Astrocyte (in vitro differentiated cells and primary cell): Measurements from ENCODE around the gene CHST10. TPM values are rescaled to one million over a fixed set of nuclear protein-coding genes. Genes with fewer than 3 reads are reported as not detected.

Experiments
- DNase-seq: peaks from one replicate; pipeline ENCODE4 v3.0.0-alpha.2; 2010; ENCODE audit warnings: low read depth
- FAIRE-seq: peaks from 2 replicates; lab custom pipeline; 2011; peaks lifted over from hg19 to GRCh38; lab: Jason Lieb, UNC
- H2AFZ ChIP-seq: 2 replicates; pipeline ENCODE4 v1.6.0; 2012; ENCODE audit warnings: low read depth, low read length, inconsistent platforms
- H3K27ac ChIP-seq: 2 replicates; pipeline ENCODE4 v1.5.1; 2011; ENCODE audit warnings: low read depth, low read length, inconsistent platforms
- H3K27me3 ChIP-seq: 2 replicates; pipeline ENCODE4 v1.6.0; 2011; ENCODE audit warnings: low read length, inconsistent platforms; ENCODE audit not compliant: insufficient read depth
- H3K36me3 ChIP-seq: 2 replicates; pipeline ENCODE4 v1.5.1; 2011; ENCODE audit warnings: low read length, inconsistent platforms; ENCODE audit not compliant: insufficient read depth
- H3K4me1 ChIP-seq: 2 replicates; pipeline ENCODE4 v1.5.1; 2011; ENCODE audit warnings: low read length, inconsistent platforms; ENCODE audit not compliant: insufficient read depth
- H3K4me2 ChIP-seq: 2 replicates; pipeline ENCODE4 v1.6.0; 2012; ENCODE audit warnings: low read length, inconsistent platforms
- H3K4me3 ChIP-seq: 2 replicates; pipeline ENCODE4 v1.5.1; 2011; ENCODE audit warnings: low read depth, mild to moderate bottlenecking, low read length, inconsistent platforms; ENCODE audit not compliant: insufficient read depth
- H3K79me2 ChIP-seq: 2 replicates; pipeline ENCODE4 v1.6.0; 2012; ENCODE audit warnings: mild to moderate bottlenecking, low read length, inconsistent platforms; ENCODE audit not compliant: insufficient read depth
- H3K9ac ChIP-seq: 2 replicates; pipeline ENCODE4 v1.6.0; 2012; ENCODE audit warnings: mild to moderate bottlenecking, low read length, inconsistent platforms
- H3K9me3 ChIP-seq: 2 replicates; pipeline ENCODE4 v1.5.1; 2012; ENCODE audit warnings: low read depth, mild to moderate bottlenecking, low read length, inconsistent platforms; ENCODE audit not compliant: insufficient read depth
- H4K20me1 ChIP-seq: 2 replicates; pipeline ENCODE4 v1.6.0; 2012; ENCODE audit warnings: low read length, inconsistent platforms; ENCODE audit not compliant: insufficient read depth
- H3K27ac Mint-ChIP-seq: one replicate; pipeline ENCODE4 v1.8.0; 2021; ENCODE audit warnings: mild to moderate bottlenecking, mixed read lengths; ENCODE audit not compliant: unreplicated experiment
- H3K27me3 Mint-ChIP-seq: one replicate; pipeline ENCODE4 v1.8.0; 2021; ENCODE audit warnings: low read depth, mixed read lengths; ENCODE audit not compliant: unreplicated experiment
- H3K36me3 Mint-ChIP-seq: one replicate; pipeline ENCODE4 v1.8.0; 2021; ENCODE audit warnings: low read depth, mixed read lengths; ENCODE audit not compliant: unreplicated experiment
- H3K4me1 Mint-ChIP-seq: one replicate; pipeline ENCODE4 v1.8.0; 2021; ENCODE audit warnings: low read depth, mixed read lengths; ENCODE audit not compliant: unreplicated experiment
- H3K4me3 Mint-ChIP-seq: one replicate; pipeline ENCODE4 v1.8.0; 2021; ENCODE audit warnings: mild to moderate bottlenecking, moderate library complexity, mixed read lengths; ENCODE audit not compliant: unreplicated experiment
- H3K9me3 Mint-ChIP-seq: one replicate; pipeline ENCODE4 v1.8.0; 2021; ENCODE audit warnings: mild to moderate bottlenecking, mixed read lengths; ENCODE audit not compliant: unreplicated experiment
- EZH2 ChIP-seq: IDR thresholded peaks from 2 replicates; pipeline ENCODE4 v1.6.1; 2012; ENCODE audit warnings: mild to moderate bottlenecking, low read length, inconsistent platforms; ENCODE audit not compliant: insufficient read depth
- total RNA-seq: library from RNA; stranded (reverse); gene quantifications from 2 replicates; pipeline ENCODE4 v1.2.1, GENCODE V29; 2021
- TF ChIP-seq, protein P1 (sequence below): IDR thresholded peaks from 2 replicates; pipeline ENCODE4 v1.5.1; 2011; ENCODE audit warnings: low read depth, mild to moderate bottlenecking, inconsistent platforms, low read length, moderate library complexity; ENCODE audit not compliant: insufficient read depth

The CHST10 gene
- total RNA-seq, 1 donor from 2014 or later = 12.7 TPM

DNA sequence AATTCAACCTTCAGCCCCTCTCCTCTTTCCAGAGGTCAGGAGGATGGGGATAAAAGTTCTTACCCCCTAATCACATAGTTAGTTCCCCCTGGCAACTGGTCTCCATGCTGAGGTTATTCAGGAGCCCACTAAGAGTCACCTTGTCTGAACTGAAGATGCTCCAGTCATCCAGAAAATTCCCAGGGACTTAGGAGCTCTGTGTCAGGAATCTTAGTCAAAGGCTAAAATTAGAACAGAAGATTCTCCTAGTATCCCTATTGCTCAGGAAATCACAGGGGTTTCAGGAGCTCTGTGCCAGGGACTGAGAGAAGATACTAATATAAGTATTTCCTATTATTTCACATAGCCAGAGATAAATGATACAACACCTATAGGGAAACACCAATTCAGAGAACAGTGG lies 57.9 kb downstream of the CHST10 start:
- Histone ChIP-seq H3K27ac (no peak overlapping the region), H3K4me3 (no peak overlapping the region), H3K36me3 (no peaks in the 10 kb centered on the region), H3K9me3 (no peaks in the 10 kb centered on the region), H2AFZ (no peak overlapping the region), H4K20me1 (no peaks in the 10 kb centered on the region), H3K4me1 (no peaks in the 10 kb centered on the region), H3K9ac (no peak overlapping the region), H3K27me3 (peaks cover 2% of the 10 kb centered on the region), H3K79me2 (no peaks in the 10 kb centered on the region), H3K4me2 (no peak overlapping the region)
- H3K4me1 Mint-ChIP-seq = no peaks in the 10 kb centered on the region
- H3K4me3 Mint-ChIP-seq = no peak overlapping the region
- FAIRE-seq (no peak), DNase-seq (no peak)
- TF ChIP-seq, protein P1, sequence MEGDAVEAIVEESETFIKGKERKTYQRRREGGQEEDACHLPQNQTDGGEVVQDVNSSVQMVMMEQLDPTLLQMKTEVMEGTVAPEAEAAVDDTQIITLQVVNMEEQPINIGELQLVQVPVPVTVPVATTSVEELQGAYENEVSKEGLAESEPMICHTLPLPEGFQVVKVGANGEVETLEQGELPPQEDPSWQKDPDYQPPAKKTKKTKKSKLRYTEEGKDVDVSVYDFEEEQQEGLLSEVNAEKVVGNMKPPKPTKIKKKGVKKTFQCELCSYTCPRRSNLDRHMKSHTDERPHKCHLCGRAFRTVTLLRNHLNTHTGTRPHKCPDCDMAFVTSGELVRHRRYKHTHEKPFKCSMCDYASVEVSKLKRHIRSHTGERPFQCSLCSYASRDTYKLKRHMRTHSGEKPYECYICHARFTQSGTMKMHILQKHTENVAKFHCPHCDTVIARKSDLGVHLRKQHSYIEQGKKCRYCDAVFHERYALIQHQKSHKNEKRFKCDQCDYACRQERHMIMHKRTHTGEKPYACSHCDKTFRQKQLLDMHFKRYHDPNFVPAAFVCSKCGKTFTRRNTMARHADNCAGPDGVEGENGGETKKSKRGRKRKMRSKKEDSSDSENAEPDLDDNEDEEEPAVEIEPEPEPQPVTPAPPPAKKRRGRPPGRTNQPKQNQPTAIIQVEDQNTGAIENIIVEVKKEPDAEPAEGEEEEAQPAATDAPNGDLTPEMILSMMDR = no peak
- no peak for TF ChIP-seq EZH2
- H3K9me3 Mint-ChIP-seq = peaks cover 11% of the 10 kb centered on the region
- no peak overlapping the region for H3K27ac Mint-ChIP-seq
- H3K36me3 Mint-ChIP-seq = peaks cover 2% of the 10 kb centered on the region
- H3K27me3 Mint-ChIP-seq = no peaks in the 10 kb centered on the region

DNA sequence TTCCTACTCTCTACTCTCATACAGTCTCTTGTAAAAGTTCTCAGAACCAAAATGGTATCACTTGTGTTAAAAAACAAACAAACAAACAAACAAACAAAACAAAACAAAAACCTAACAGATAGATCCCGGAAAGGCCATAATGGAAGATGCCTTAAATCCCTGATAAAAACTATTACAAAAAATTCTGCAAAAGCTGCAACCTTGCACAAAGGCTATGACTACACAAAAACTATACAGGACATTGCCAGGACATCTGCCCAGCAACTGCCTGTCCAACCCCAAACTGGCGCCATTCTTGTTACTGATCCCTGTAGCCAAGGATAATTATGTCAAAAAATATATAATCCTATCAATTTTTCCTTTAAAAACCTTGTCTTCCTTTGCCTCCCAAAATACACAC lies 58.9 kb downstream of the CHST10 start:
- no peak for DNase-seq
- TF ChIP-seq EZH2 = no peak
- TF ChIP-seq, protein P1 = no peak
- H3K4me1 Mint-ChIP-seq = no peaks in the 10 kb centered on the region
- FAIRE-seq = no peak
- H3K27ac Mint-ChIP-seq = no peak overlapping the region
- Histone ChIP-seq H4K20me1 (no peaks in the 10 kb centered on the region), H3K79me2 (no peaks in the 10 kb centered on the region), H2AFZ (no peak overlapping the region), H3K9ac (no peak overlapping the region), H3K4me1 (no peaks in the 10 kb centered on the region), H3K9me3 (no peaks in the 10 kb centered on the region), H3K4me3 (no peak overlapping the region), H3K27ac (no peak overlapping the region), H3K4me2 (no peak overlapping the region), H3K27me3 (peaks cover 2% of the 10 kb centered on the region), H3K36me3 (no peaks in the 10 kb centered on the region)
- H3K9me3 Mint-ChIP-seq = peaks cover 12% of the 10 kb centered on the region
- H3K36me3 Mint-ChIP-seq = peaks cover 2% of the 10 kb centered on the region
- H3K27me3 Mint-ChIP-seq = no peaks in the 10 kb centered on the region
- no peak overlapping the region for H3K4me3 Mint-ChIP-seq

DNA sequence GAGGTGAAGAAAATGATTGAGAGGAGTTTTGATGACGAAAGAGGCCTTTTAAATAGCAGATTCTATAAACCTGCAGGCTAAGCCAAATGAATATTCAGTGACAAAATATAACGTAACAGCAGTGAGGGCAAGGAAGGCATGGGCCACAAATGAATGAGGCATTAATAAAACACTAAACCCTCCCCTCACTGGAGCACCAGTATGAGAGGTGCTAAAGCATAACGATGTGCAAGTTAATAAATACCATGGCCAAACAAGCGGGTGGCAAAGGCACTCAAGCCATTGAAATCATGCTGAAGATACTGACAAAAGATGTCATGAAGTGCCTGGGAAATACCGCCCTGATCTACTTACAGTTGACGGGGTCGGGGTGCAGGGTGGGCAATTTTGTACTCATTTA lies 64.9 kb downstream of the CHST10 start:
- no peak overlapping the region for H2AFZ ChIP-seq
- H3K79me2 ChIP-seq = no peaks in the 10 kb centered on the region
- H3K4me1 ChIP-seq = no peaks in the 10 kb centered on the region
- no peak overlapping the region for H3K4me3 ChIP-seq
- H3K9me3 Mint-ChIP-seq = peaks cover 5% of the 10 kb centered on the region
- peaks cover 2% of the 10 kb centered on the region for H3K27me3 Mint-ChIP-seq
- no peak overlapping the region for H3K27ac Mint-ChIP-seq
- no peaks in the 10 kb centered on the region for H3K4me1 Mint-ChIP-seq
- no peak for TF ChIP-seq EZH2
- TF ChIP-seq, protein P1 = no peak
- no peak overlapping the region for H3K4me3 Mint-ChIP-seq
- H3K36me3 ChIP-seq = no peaks in the 10 kb centered on the region
- H3K4me2 ChIP-seq = no peak overlapping the region
- H3K36me3 Mint-ChIP-seq = no peaks in the 10 kb centered on the region
- no peaks in the 10 kb centered on the region for H3K27me3 ChIP-seq
- DNase-seq (no peak), FAIRE-seq (no peak)
- no peak overlapping the region for H3K27ac ChIP-seq
- H3K9ac ChIP-seq = no peak overlapping the region
- no peaks in the 10 kb centered on the region for H3K9me3 ChIP-seq
- H4K20me1 ChIP-seq = no peaks in the 10 kb centered on the region
